Testis (tissue), 2 donors: ENCODE data around the gene STAM.

Experiments
- CTCF ChIP-seq, 3 experiments: fragments of 450-650 bp in 2 of 3; fragments of 200-600 bp in 1 of 3; sonication (generic) in 1 of 3; IDR thresholded peaks; one replicate each; pipeline ENCODE4 v1.5.1; 2016 to 2019; ENCODE audit warnings: antibody characterized with exemption in 3 of 3, mild to moderate bottlenecking in 2 of 3, moderate library complexity in 1 of 3
- POLR2A ChIP-seq: fragments of 450-650 bp; IDR thresholded peaks from one replicate; pipeline ENCODE4 v1.6.1; 2017; ENCODE audit warnings: antibody characterized with exemption, mild to moderate bottlenecking, moderate library complexity

- no peak for TF ChIP-seq CTCF (IDR thresholded peaks at IDR 0.05)
- TF ChIP-seq POLR2A: no peak
Observed at GRCh38 chr10:17729630-17730029, 85.7 kb downstream of the STAM start.
